Measurements from ENCODE around the gene GSTCD.

DNA sequence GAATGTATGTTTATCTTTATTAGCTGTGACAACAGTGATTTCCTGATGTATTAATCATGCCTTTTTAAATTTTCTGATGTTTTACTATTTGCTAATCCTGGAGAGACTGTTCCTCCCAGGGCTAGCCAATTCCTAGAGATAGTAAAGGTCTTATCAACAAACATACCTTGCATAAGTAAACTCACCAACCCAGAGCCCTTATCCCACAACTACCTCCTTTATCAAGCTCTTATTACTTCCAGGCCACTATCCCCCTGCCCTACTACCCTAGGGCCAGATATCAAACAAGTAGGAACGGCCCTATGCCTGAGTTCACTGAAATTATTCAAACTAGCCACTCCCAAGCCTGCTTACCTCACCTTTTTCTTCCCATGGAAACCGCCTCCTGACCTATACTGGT is 128.5 kb downstream of the GSTCD start:
- TF ChIP-seq CTCF (IDR thresholded peaks at IDR 0.05) (no peak), EP300 (IDR thresholded peaks at IDR 0.05) (no peak), POLR2A (IDR thresholded peaks at IDR 0.05) (no peak)
